Activated T-cell treated with anti-CD3 and anti-CD28 coated beads for 1 hour (primary cell): Measurements from ENCODE around the gene PCDH9.

ENCODE experiments used
- DNase-seq: peaks from one replicate; pipeline ENCODE4 v3.0.0-alpha.2; 2020; ENCODE audit warnings: low read depth

The PCDH9 gene

GRCh38 chr13:66391322-66391721 is 838.8 kb downstream of the PCDH9 start:
- no peak for DNase-seq

- no peak for DNase-seq
These were observed 851.2 kb downstream of the PCDH9 start for GRCh38 chr13:66378894-66379293.

GRCh38 chr13:66377569-66377968 is 852.6 kb downstream of the PCDH9 start:
- no peak for DNase-seq

- no peak for DNase-seq
These were observed 854.4 kb downstream of the PCDH9 start for GRCh38 chr13:66375756-66376155.

GRCh38 chr13:66369666-66370065 is 860.5 kb downstream of the PCDH9 start:
- no peak for DNase-seq

GRCh38 chr13:66367356-66367755 is 862.8 kb downstream of the PCDH9 start:
- DNase-seq: no peak

- no peak for DNase-seq
These were observed 865.0 kb downstream of the PCDH9 start for GRCh38 chr13:66365101-66365500.

GRCh38 chr13:66364346-66364745 is 865.8 kb downstream of the PCDH9 start:
- no peak for DNase-seq

- no peak for DNase-seq
These were observed 867.7 kb downstream of the PCDH9 start for GRCh38 chr13:66362485-66362884.

GRCh38 chr13:66359910-66360552 is 870.1 kb downstream of the PCDH9 start:
- no peak for DNase-seq

GRCh38 chr13:66359393-66359792 is 870.7 kb downstream of the PCDH9 start:
- DNase-seq: no peak

- DNase-seq: no peak
These were observed 871.6 kb downstream of the PCDH9 start for GRCh38 chr13:66358564-66358963.

GRCh38 chr13:66357463-66357862 is 872.7 kb downstream of the PCDH9 start:
- DNase-seq: no peak

GRCh38 chr13:66354879-66355751 is 875.0 kb downstream of the PCDH9 start:
- DNase-seq: no peak

GRCh38 chr13:66353664-66354063 is 876.5 kb downstream of the PCDH9 start:
- no peak for DNase-seq

GRCh38 chr13:66349966-66350365 is 880.2 kb downstream of the PCDH9 start:
- DNase-seq: no peak

- no peak for DNase-seq
These were observed 881.1 kb downstream of the PCDH9 start for GRCh38 chr13:66348745-66349690.

- no peak for DNase-seq
These were observed 882.5 kb downstream of the PCDH9 start for GRCh38 chr13:66347486-66348117.

GRCh38 chr13:66345971-66346370 is 884.2 kb downstream of the PCDH9 start:
- DNase-seq: no peak

GRCh38 chr13:66345518-66345810 is 884.7 kb downstream of the PCDH9 start:
- no peak for DNase-seq

- DNase-seq: no peak
These were observed 885.2 kb downstream of the PCDH9 start for GRCh38 chr13:66344805-66345517.
